Gastroesophageal sphincter (tissue), 3 donors: Measurements from ENCODE around the gene PTGER2.

Experiments used
- CTCF ChIP-seq, 4 experiments: fragments of 200-600 bp in 2 of 4; fragments of 450-650 bp in 2 of 4; sonication (generic) in 1 of 4; IDR thresholded peaks; one replicate each; pipeline ENCODE4 v1.5.1; 2017 to 2019; ENCODE audit warnings: antibody characterized with exemption in 4 of 4, mild to moderate bottlenecking in 2 of 4, moderate library complexity in 2 of 4
- EP300 ChIP-seq: sonication (generic); formaldehyde crosslinking; IDR thresholded peaks from one replicate; pipeline ENCODE4 v1.6.1; 2017; ENCODE audit warnings: antibody characterized with exemption, mild to moderate bottlenecking
- POLR2A ChIP-seq, 2 donors: fragments of 450-650 bp; IDR thresholded peaks; one replicate each; pipeline ENCODE4 v1.6.1; 2017; ENCODE audit warnings: antibody characterized with exemption in 2 of 2, mild to moderate bottlenecking in 2 of 2, moderate library complexity in 1 of 2
- POLR2AphosphoS5 ChIP-seq: sonication (generic); formaldehyde crosslinking; IDR thresholded peaks from one replicate; pipeline ENCODE4 v1.6.1; 2017; ENCODE audit warnings: antibody characterized with exemption

GRCh38 chr14:52349731-52350130 lies 35.6 kb downstream of the PTGER2 start:
- TF ChIP-seq POLR2AphosphoS5 (no peak), EP300 (no peak), CTCF (IDR thresholded peaks at IDR 0.05) (no peak), POLR2A (IDR thresholded peaks at IDR 0.05) (no peak)
